GM21786 (cell line): ENCODE measurements around the gene PITHD1.
A peak's percentile ranks its signal among the peaks of the same experiment; 100 is the strongest.
"Not testable (repeated sequence)": the region's sequence is repeated elsewhere in the genome, so short reads cannot be mapped to it uniquely, and the experiment has no call there.

ENCODE experiments used
- ATAC-seq: cut with Tn5 transposase; IDR thresholded peaks from one replicate; pipeline ENCODE4 v1.9.1; 2021; ENCODE audit not compliant: unreplicated experiment

Gene PITHD1

GRCh38 chr1:23772854-23773242, 5.4 kb upstream of the PITHD1 start:
- ATAC-seq, result no peak

- ATAC-seq, result no peak
Measured at GRCh38 chr1:23774174-23774880, 3.9 kb upstream of the PITHD1 start.

GRCh38 chr1:23776217-23776616, 2.0 kb upstream of the PITHD1 start:
- ATAC-seq, result no peak

GRCh38 chr1:23779826-23780371, 1.7 kb downstream of the PITHD1 start:
- no peak for ATAC-seq

- ATAC-seq, result not testable (repeated sequence)
Measured at GRCh38 chr1:23783141-23783540, 4.9 kb downstream of the PITHD1 start.

- ATAC-seq, result no peak
Measured at GRCh38 chr1:23784846-23785245, 6.6 kb downstream of the PITHD1 start.

GRCh38 chr1:23787701-23788100, 9.5 kb downstream of the PITHD1 start:
- no peak for ATAC-seq

GRCh38 chr1:23788695-23789094, 10.5 kb downstream of the PITHD1 start:
- no peak for ATAC-seq

- peak; percentile 74 for ATAC-seq
Measured at GRCh38 chr1:23790696-23791515, 12.7 kb downstream of the PITHD1 start, which contains the start of gene LYPLA2. LYPLA2 (plus strand) TSS chr1:23791145; CDS start chr1:23792683, 1,538 bp downstream.

GRCh38 chr1:23791516-23792047, 13.4 kb downstream of the PITHD1 start:
- no peak for ATAC-seq

- no peak for ATAC-seq
Measured at GRCh38 chr1:23792151-23792945, 14.1 kb downstream of the PITHD1 start.

- no peak for ATAC-seq
Measured at GRCh38 chr1:23793018-23793781, 15.0 kb downstream of the PITHD1 start.

GRCh38 chr1:23793861-23794731, 15.9 kb downstream of the PITHD1 start:
- ATAC-seq, result no peak

GRCh38 chr1:23794732-23795182, 16.5 kb downstream of the PITHD1 start:
- not testable (repeated sequence) for ATAC-seq

GRCh38 chr1:23795676-23796465, 17.7 kb downstream of the PITHD1 start:
- no peak for ATAC-seq

- ATAC-seq, result no peak
Measured at GRCh38 chr1:23796466-23797271, 18.5 kb downstream of the PITHD1 start.
